SU-DHL-6 (cell line): Measurements from ENCODE around the gene RBFOX1.

Experiments used
- EZH2phosphoT487 ChIP-seq: fragments of 200-600 bp; sonication (generic), shearing (Covaris generic); conservative IDR thresholded peaks from 2 replicates; pipeline ENCODE4 v1.6.1; 2018; ENCODE audit warnings: mild to moderate bottlenecking, antibody characterized with exemption, low read length, moderate library complexity, mixed read lengths
- TF ChIP-seq, protein P1 (sequence below): fragments of 200-600 bp; sonication (generic); IDR thresholded peaks from one replicate; pipeline ENCODE4 v1.5.1; 2017; ENCODE audit warnings: antibody characterized with exemption, mild to moderate bottlenecking, low read length, moderate library complexity; ENCODE audit not compliant: insufficient read depth, poor library complexity, severe bottlenecking

DNA sequence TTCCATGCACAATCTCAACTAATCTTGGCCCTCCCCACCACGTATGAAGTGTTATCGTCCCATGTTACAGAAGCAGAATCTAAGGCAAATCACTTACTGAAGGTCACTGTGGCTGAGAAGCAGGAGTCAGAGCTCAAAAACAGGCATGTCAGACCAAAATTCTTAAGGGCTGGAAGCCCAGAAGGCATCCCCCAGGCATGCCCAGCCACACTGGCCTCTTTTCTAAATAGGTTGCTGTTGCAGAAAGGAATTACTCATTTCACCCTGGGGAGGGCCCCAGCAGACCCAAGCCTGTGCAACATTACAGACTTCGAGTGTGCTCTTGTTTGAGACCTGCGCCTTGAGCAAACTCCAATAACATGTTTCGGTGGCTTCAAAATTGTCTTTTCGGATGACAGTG is 194.1 kb downstream of the RBFOX1 start:
- TF ChIP-seq, protein P1, sequence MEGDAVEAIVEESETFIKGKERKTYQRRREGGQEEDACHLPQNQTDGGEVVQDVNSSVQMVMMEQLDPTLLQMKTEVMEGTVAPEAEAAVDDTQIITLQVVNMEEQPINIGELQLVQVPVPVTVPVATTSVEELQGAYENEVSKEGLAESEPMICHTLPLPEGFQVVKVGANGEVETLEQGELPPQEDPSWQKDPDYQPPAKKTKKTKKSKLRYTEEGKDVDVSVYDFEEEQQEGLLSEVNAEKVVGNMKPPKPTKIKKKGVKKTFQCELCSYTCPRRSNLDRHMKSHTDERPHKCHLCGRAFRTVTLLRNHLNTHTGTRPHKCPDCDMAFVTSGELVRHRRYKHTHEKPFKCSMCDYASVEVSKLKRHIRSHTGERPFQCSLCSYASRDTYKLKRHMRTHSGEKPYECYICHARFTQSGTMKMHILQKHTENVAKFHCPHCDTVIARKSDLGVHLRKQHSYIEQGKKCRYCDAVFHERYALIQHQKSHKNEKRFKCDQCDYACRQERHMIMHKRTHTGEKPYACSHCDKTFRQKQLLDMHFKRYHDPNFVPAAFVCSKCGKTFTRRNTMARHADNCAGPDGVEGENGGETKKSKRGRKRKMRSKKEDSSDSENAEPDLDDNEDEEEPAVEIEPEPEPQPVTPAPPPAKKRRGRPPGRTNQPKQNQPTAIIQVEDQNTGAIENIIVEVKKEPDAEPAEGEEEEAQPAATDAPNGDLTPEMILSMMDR: no peak
- TF ChIP-seq EZH2phosphoT487: no peak
